GM18909 (cell line): Measurements from ENCODE around the gene STON1.
"Not testable (repeated sequence)": the region's sequence is repeated elsewhere in the genome, so short reads cannot be mapped to it uniquely, and the experiment has no call there.

Experiments
- ATAC-seq: cut with Tn5 transposase; IDR thresholded peaks from one replicate; pipeline ENCODE4 v1.9.1; 2021; ENCODE audit warnings: mild to moderate bottlenecking; ENCODE audit not compliant: unreplicated experiment, poor library complexity

Gene STON1

GRCh38 chr2:48525269-48525943, 4.5 kb upstream of the STON1 start:
- ATAC-seq, result no peak

- ATAC-seq, result no peak
Observed at GRCh38 chr2:48527226-48527885, 2.6 kb upstream of the STON1 start.

GRCh38 chr2:48528431-48528830, 1.5 kb upstream of the STON1 start:
- ATAC-seq, result no peak

GRCh38 chr2:48529194-48529593, 760 bp upstream of the STON1 start:
- no peak for ATAC-seq

- ATAC-seq, result peak; percentile 12
Observed at GRCh38 chr2:48529676-48530032, 300 bp upstream of the STON1 start.

- ATAC-seq, result no peak
Observed at GRCh38 chr2:48531141-48531648, 1.2 kb downstream of the STON1 start.

- no peak for ATAC-seq
Observed at GRCh38 chr2:48532174-48532573, 2.2 kb downstream of the STON1 start.

GRCh38 chr2:48532824-48533223, 2.9 kb downstream of the STON1 start:
- ATAC-seq, result no peak

GRCh38 chr2:48534781-48535180, 4.8 kb downstream of the STON1 start:
- ATAC-seq, result no peak

GRCh38 chr2:48540237-48540935, 10.4 kb downstream of the STON1 start:
- no peak for ATAC-seq

GRCh38 chr2:48541666-48542389, 11.9 kb downstream of the STON1 start:
- no peak for ATAC-seq

GRCh38 chr2:48543895-48544294, 13.9 kb downstream of the STON1 start:
- ATAC-seq, result no peak

GRCh38 chr2:48545244-48545643, 15.3 kb downstream of the STON1 start:
- ATAC-seq, result no peak

- ATAC-seq, result no peak
Observed at GRCh38 chr2:48548840-48549239, 18.9 kb downstream of the STON1 start.

- ATAC-seq, result no peak
Observed at GRCh38 chr2:48549972-48550371, 20.0 kb downstream of the STON1 start.

GRCh38 chr2:48551548-48551947, 21.6 kb downstream of the STON1 start:
- no peak for ATAC-seq

GRCh38 chr2:48555071-48555470, 25.1 kb downstream of the STON1 start:
- not testable (repeated sequence) for ATAC-seq

GRCh38 chr2:48558456-48558855, 28.5 kb downstream of the STON1 start:
- no peak for ATAC-seq

- ATAC-seq, result no peak
Observed at GRCh38 chr2:48560546-48561209, 30.7 kb downstream of the STON1 start.

GRCh38 chr2:48562281-48562680, 32.3 kb downstream of the STON1 start:
- no peak for ATAC-seq
